ENCODE data around the gene RGP1.

GRCh38 chr9:35789541-35789940 is 40.5 kb downstream of the RGP1 start:
- TF ChIP-seq CTCF (IDR thresholded peaks at IDR 0.05) (no peak), POLR2AphosphoS5 (IDR thresholded peaks at IDR 0.05) (no peak)
